HUES48 (cell line): ENCODE data around the gene RNASEH2A.

Experiments
- H3K27ac ChIP-seq: one replicate; pipeline ENCODE4 v1.7.0; 2013; ENCODE audit warnings: low read depth, low read length, inconsistent platforms
- H3K27me3 ChIP-seq: 2 replicates; pipeline ENCODE4 v1.6.1; 2013; ENCODE audit warnings: mild to moderate bottlenecking, low read length; ENCODE audit not compliant: control insufficient read depth, insufficient read depth
- H3K36me3 ChIP-seq: 2 replicates; pipeline ENCODE4 v1.6.1; 2013; ENCODE audit warnings: low read length; ENCODE audit not compliant: control insufficient read depth, insufficient read depth
- H3K4me1 ChIP-seq: 2 replicates; pipeline ENCODE4 v1.6.1; 2013; ENCODE audit warnings: mild to moderate bottlenecking, low read length; ENCODE audit not compliant: control insufficient read depth, insufficient read depth
- H3K4me3 ChIP-seq: 2 replicates; pipeline ENCODE4 v1.5.1; 2013; ENCODE audit warnings: mild to moderate bottlenecking, low read depth, low read length
- H3K9ac ChIP-seq: 2 replicates; pipeline ENCODE4 v1.6.1; 2013; ENCODE audit warnings: mild to moderate bottlenecking, low read depth, low read length, moderate library complexity
- H3K9me3 ChIP-seq: 2 replicates; pipeline ENCODE4 v1.6.1; 2013; ENCODE audit warnings: low read length; ENCODE audit not compliant: control insufficient read depth, insufficient read depth

Gene RNASEH2A

GRCh38 chr19:12789098-12789903, 17.1 kb upstream of the RNASEH2A start:
- Histone ChIP-seq H3K4me3 (peak overlapping the region; percentile 78), H3K4me1 (peaks cover 29% of the 10 kb centered on the region), H3K27me3 (peaks cover 27% of the 10 kb centered on the region), H3K9me3 (no peaks in the 10 kb centered on the region), H3K9ac (no peak overlapping the region), H3K27ac (peak overlapping the region; percentile 72), H3K36me3 (no peaks in the 10 kb centered on the region)

GRCh38 chr19:12789904-12790619, 16.3 kb upstream of the RNASEH2A start:
- H3K9me3 ChIP-seq = no peaks in the 10 kb centered on the region
- no peaks in the 10 kb centered on the region for H3K36me3 ChIP-seq
- H3K9ac ChIP-seq = peak overlapping the region; percentile 55; the same call in 1 of the 2 replicates
- peak overlapping the region; percentile 78 for H3K4me3 ChIP-seq
- peaks cover 31% of the 10 kb centered on the region for H3K27me3 ChIP-seq
- H3K27ac ChIP-seq = peak overlapping the region; percentile 72
- H3K4me1 ChIP-seq = peaks cover 32% of the 10 kb centered on the region

- Histone ChIP-seq H3K4me1 (peaks cover 33% of the 10 kb centered on the region), H3K36me3 (no peaks in the 10 kb centered on the region), H3K27me3 (peaks cover 31% of the 10 kb centered on the region), H3K4me3 (peak overlapping the region; percentile 78), H3K27ac (peak overlapping the region; percentile 72), H3K9ac (no peak overlapping the region), H3K9me3 (no peaks in the 10 kb centered on the region)
Observed at GRCh38 chr19:12790628-12791344, 15.6 kb upstream of the RNASEH2A start.

- no peaks in the 10 kb centered on the region for H3K9me3 ChIP-seq
- peaks cover 31% of the 10 kb centered on the region for H3K27me3 ChIP-seq
- peak within 1 kb of the TSS; percentile 72 for H3K27ac ChIP-seq
- peak within 1 kb of the TSS; percentile 55 for H3K9ac ChIP-seq
- peaks cover 39% of the 10 kb centered on the region for H3K4me1 ChIP-seq
- no peaks in the 10 kb centered on the region for H3K36me3 ChIP-seq
- peak within 1 kb of the TSS; percentile 78 for H3K4me3 ChIP-seq
Observed at GRCh38 chr19:12791345-12792050, 14.9 kb upstream of the RNASEH2A start, which contains the start of gene JUNB. TSS of gene JUNB (plus strand) at chr19:12791486. CDS start at chr19:12791772, 286 bp downstream.

GRCh38 chr19:12792051-12792852, 14.1 kb upstream of the RNASEH2A start:
- no peaks in the 10 kb centered on the region for H3K9me3 ChIP-seq
- H3K36me3 ChIP-seq = no peaks in the 10 kb centered on the region; the same call in 1 of the 2 replicates
- peaks cover 39% of the 10 kb centered on the region for H3K4me1 ChIP-seq
- H3K9ac ChIP-seq = peak overlapping the region; percentile 15
- H3K27me3 ChIP-seq = peaks cover 31% of the 10 kb centered on the region
- peak overlapping the region; percentile 78 for H3K4me3 ChIP-seq
- peak overlapping the region; percentile 50 for H3K27ac ChIP-seq

- no peaks in the 10 kb centered on the region; the same call in 1 of the 2 replicates for H3K36me3 ChIP-seq
- H3K9ac ChIP-seq = peak overlapping the region; percentile 15; the same call in 1 of the 2 replicates
- H3K27me3 ChIP-seq = peaks cover 31% of the 10 kb centered on the region
- H3K4me3 ChIP-seq = peak overlapping the region; percentile 78
- peaks cover 39% of the 10 kb centered on the region for H3K4me1 ChIP-seq
- H3K27ac ChIP-seq = peak overlapping the region; percentile 93
- no peaks in the 10 kb centered on the region for H3K9me3 ChIP-seq
Observed at GRCh38 chr19:12792853-12793289, 13.5 kb upstream of the RNASEH2A start.

- H3K4me3 ChIP-seq = peak overlapping the region; percentile 78
- peaks cover 33% of the 10 kb centered on the region for H3K4me1 ChIP-seq
- peak overlapping the region; percentile 93 for H3K27ac ChIP-seq
- peaks cover under 1% of the 10 kb centered on the region; the same call in 1 of the 2 replicates for H3K36me3 ChIP-seq
- H3K27me3 ChIP-seq = peaks cover 31% of the 10 kb centered on the region
- no peaks in the 10 kb centered on the region for H3K9me3 ChIP-seq
- H3K9ac ChIP-seq = peak overlapping the region; percentile 71
Observed at GRCh38 chr19:12793290-12794195, 12.8 kb upstream of the RNASEH2A start.

- H3K4me3 ChIP-seq = peak overlapping the region; percentile 78
- H3K9ac ChIP-seq = peak overlapping the region; percentile 71
- no peaks in the 10 kb centered on the region for H3K9me3 ChIP-seq
- H3K27me3 ChIP-seq = peaks cover 31% of the 10 kb centered on the region
- peaks cover 7% of the 10 kb centered on the region for H3K36me3 ChIP-seq
- peak overlapping the region; percentile 93 for H3K27ac ChIP-seq
- H3K4me1 ChIP-seq = peaks cover 25% of the 10 kb centered on the region
Observed at GRCh38 chr19:12794196-12794941, 12.0 kb upstream of the RNASEH2A start.
